ENCODE results near the gene DISC1. TPM values are rescaled to one million over a fixed set of nuclear protein-coding genes. Genes with fewer than 3 reads are reported as not detected.

The DISC1 gene
- 4.8 and 5.5 TPM in 2 replicates for total RNA-seq

GRCh38 chr1:231626535-231626950 is at the start of gene DISC1:
TSS of gene DISC1 (plus strand) at chr1:231626790. CDS start at chr1:231626868, 78 bp downstream.

Other genes starting within 250 kb of the DISC1 start
- 83.2 and 97.5 TPM in 2 replicates for gene EGLN1, start 204.5 kb upstream of the DISC1 start, total RNA-seq
- 30.8 and 31.0 TPM in 2 replicates for gene TSNAX, start 98.1 kb upstream of the DISC1 start, total RNA-seq

Measured in smooth muscle cell of the pulmonary artery (primary cell).